ENCODE results near the gene KIRREL3. TPM values are rescaled to one million over a fixed set of nuclear protein-coding genes. Genes with fewer than 3 reads are reported as not detected.

The KIRREL3 gene
- total and polyA plus RNA-seq, 2 donors (not counting 3 experiments of a cell fraction or from before 2014, with no cell fraction given) = not detected

DNA sequence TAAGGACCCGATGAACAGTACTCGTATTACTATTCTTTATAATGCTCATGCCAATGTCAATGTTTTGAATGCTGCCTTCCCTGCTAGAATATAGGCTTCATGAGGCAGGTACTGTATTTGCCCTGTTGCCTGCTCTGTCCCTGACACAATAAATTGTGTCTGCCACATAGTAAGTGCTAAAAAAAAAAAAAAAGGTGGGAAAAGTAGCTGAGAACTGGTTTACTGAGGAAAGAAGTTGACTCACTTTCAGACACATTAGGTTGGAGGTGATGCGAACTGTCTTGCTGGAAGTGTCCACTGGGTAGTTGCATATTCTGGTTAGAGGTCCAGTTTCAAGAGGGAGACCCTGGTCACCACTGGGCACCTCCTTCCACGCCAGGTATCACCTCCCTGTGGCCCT, 255.9 kb downstream of the KIRREL3 start:
- Histone ChIP-seq H3K27me3 (ENCODE audit: control insufficient read depth in 2 of 2, insufficient read depth in 2 of 2, low read length in 2 of 2) (no peaks in the 10 kb centered on the region), H4K20me1 (replicated peaks; ENCODE audit: control insufficient read depth, extremely low read depth, insufficient read depth, low read length) (no peaks in the 10 kb centered on the region), H3K9me3 (replicated peaks; ENCODE audit: control insufficient read depth, insufficient read depth, low read length) (no peaks in the 10 kb centered on the region), H3K9me1 (replicated peaks; ENCODE audit: control insufficient read depth, extremely low read depth, insufficient read depth, low read length) (no peaks in the 10 kb centered on the region), H3K27ac (ENCODE audit: insufficient read depth, low read depth, low read length) (no peak overlapping the region), H3K4me2 (ENCODE audit: insufficient read depth, low read length) (no peak overlapping the region), H3K4me3 (replicated peaks in 1 of 3; ENCODE audit: insufficient read depth in 1 of 3, low read depth in 1 of 3, low read length in 3 of 3) (no peak overlapping the region), H3K79me2 (ENCODE audit: control insufficient read depth, insufficient read depth, low read length) (no peaks in the 10 kb centered on the region), H3K9ac (replicated peaks; ENCODE audit: extremely low read depth, insufficient read depth, low read length) (no peak overlapping the region), H2AFZ (ENCODE audit: low read depth, low read length) (no peak overlapping the region), H3K4me1 (ENCODE audit: control insufficient read depth, extremely low read depth, insufficient read depth, low read length) (no peaks in the 10 kb centered on the region), H3K36me3 (ENCODE audit: control insufficient read depth in 2 of 2, extremely low read depth in 1 of 2, insufficient read depth in 2 of 2, low read length in 2 of 2) (no peaks in the 10 kb centered on the region)
- TF ChIP-seq POLR2AphosphoS5 (IDR thresholded peaks at IDR 0.05; ENCODE audit: insufficient read depth, low read depth, low read length) (no peak), POLR2A (IDR thresholded peaks at IDR 0.05; ENCODE audit: low read depth, low read length) (no peak), JUN (IDR thresholded peaks at IDR 0.05; ENCODE audit: borderline replicate concordance, insufficient read depth, insufficient read length, low read depth) (no peak), MYC (IDR thresholded peaks at IDR 0.05; ENCODE audit: low read depth, low read length) (no peak), EZH2 (IDR thresholded peaks at IDR 0.05; ENCODE audit: borderline replicate concordance, low read depth, low read length, severe bottlenecking) (no peak), GATA2 (IDR thresholded peaks at IDR 0.05; ENCODE audit: insufficient read depth, insufficient read length, low read depth, low read length) (no peak), FOS (IDR thresholded peaks at IDR 0.05; ENCODE audit: borderline replicate concordance, insufficient read depth, low read length) (no peak)
- TF ChIP-seq, protein P1, sequence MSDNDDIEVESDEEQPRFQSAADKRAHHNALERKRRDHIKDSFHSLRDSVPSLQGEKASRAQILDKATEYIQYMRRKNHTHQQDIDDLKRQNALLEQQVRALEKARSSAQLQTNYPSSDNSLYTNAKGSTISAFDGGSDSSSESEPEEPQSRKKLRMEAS (IDR thresholded peaks at IDR 0.05; ENCODE audit: insufficient read depth, insufficient read length) = no peak
- TF ChIP-seq, protein P2, sequence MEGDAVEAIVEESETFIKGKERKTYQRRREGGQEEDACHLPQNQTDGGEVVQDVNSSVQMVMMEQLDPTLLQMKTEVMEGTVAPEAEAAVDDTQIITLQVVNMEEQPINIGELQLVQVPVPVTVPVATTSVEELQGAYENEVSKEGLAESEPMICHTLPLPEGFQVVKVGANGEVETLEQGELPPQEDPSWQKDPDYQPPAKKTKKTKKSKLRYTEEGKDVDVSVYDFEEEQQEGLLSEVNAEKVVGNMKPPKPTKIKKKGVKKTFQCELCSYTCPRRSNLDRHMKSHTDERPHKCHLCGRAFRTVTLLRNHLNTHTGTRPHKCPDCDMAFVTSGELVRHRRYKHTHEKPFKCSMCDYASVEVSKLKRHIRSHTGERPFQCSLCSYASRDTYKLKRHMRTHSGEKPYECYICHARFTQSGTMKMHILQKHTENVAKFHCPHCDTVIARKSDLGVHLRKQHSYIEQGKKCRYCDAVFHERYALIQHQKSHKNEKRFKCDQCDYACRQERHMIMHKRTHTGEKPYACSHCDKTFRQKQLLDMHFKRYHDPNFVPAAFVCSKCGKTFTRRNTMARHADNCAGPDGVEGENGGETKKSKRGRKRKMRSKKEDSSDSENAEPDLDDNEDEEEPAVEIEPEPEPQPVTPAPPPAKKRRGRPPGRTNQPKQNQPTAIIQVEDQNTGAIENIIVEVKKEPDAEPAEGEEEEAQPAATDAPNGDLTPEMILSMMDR (IDR thresholded peaks at IDR 0.05; ENCODE audit: extremely low read depth in 1 of 2, insufficient read depth in 1 of 2, low read depth in 1 of 2, low read length in 2 of 2) = no peak
- DNase-seq (ENCODE audit: low read depth, low spot score) (no peak), FAIRE-seq (no peak)
- dilution Hi-C loops (cut with MboI; ENCODE audit: extremely low pct_ligation_motif_present, low sequenced_read_pairs) (no loop called here), intact Hi-C loops (cut with micrococcal nuclease) (no loop called here)
- POLR2A ChIA-PET = no interaction called here
- BruUV-seq (replicated peaks) = no TSS peak
- CTCF ChIA-PET = no interaction called here

Data from endothelial cell of umbilical vein (primary cell).